ENCODE measurements around the gene ELL.

GRCh38 chr19:18523841-18524240 lies 2.0 kb upstream of the ELL start:
- TF ChIP-seq CTCF (IDR thresholded peaks at IDR 0.05) (no peak), POLR2A (IDR thresholded peaks at IDR 0.05) (no peak), EP300 (IDR thresholded peaks at IDR 0.05; ENCODE audit: low read depth) (no peak)

All from transverse colon (tissue), 3 donors.